Measurements from ENCODE around the gene MAML2.

The MAML2 gene

DNA sequence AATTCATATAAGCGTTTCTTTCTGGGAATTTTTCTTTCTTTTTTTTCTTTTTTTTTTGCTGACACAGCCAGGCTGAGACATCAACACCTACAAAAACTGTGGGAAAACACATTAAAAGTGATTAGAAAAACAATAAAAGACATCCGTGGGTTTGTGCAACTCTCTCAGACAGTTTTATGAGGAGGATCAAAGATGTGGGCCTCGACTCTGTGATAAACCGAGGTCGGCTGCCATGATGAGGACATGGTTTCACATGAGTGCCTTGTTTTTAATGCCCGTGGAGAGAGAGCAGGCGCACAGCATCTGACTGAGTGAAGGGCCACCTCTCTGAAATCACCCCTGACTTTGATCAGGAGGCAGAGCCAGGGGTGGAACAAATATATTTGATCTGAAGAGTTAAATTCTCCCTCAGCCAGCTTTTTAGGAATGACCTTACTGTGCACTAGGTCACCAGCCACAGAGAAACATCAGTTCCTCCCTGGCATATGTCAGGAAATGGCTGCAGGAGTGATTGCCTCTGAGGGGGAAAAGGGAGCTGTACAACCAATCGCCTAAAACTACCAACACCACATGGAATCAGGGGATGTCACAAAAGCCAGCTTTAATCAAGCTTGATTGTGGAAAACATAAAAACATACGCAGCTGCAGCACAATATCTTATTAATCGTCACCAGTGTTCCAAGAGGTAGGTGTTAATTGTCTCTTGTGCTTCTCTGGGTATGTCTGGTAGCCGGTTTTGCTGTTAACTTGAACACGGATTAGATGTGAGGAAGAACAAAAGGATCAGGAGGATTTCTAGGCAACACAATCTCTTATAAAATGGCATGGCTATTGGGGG is 164.7 kb downstream of the MAML2 start:
- DNase-seq, result no peak

DNA sequence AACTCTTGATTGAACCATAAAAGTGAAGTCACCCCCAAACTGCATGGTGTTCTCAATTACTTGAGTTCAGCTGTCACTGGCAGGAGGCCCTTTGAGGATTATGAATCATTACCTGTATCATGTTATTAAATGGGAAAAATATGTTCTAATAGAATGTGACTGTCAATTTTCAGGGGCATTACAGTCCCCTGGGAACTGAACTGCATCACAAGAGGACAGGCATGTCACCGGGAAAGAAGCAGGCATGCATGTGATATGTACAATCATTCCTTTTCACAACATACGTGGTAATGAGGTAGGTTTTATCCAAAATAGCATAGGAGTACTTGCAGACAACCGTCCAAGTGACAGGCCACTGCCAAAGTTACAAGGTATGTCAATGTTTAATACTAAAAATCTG is 165.8 kb downstream of the MAML2 start:
- no peak for DNase-seq

DNA sequence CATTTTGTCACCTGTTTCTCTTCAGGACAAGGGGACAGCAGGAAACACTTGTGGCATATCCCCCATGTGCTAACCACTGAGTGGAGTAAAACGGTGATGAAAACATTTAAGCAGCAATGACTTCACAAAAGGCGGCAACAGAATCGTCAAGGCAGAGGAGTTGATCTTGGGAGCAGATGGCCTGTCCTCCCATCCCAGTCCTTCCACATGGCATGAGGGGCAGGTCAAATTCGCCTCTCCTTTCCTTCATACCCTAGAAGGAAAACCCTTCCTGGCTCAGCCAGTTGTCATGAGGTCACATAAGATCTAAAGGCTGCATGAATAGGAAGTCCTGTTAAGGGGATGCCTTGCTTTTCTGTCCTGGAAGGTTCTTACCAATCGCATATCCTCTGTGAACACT is 169.1 kb downstream of the MAML2 start:
- DNase-seq, result no peak

DNA sequence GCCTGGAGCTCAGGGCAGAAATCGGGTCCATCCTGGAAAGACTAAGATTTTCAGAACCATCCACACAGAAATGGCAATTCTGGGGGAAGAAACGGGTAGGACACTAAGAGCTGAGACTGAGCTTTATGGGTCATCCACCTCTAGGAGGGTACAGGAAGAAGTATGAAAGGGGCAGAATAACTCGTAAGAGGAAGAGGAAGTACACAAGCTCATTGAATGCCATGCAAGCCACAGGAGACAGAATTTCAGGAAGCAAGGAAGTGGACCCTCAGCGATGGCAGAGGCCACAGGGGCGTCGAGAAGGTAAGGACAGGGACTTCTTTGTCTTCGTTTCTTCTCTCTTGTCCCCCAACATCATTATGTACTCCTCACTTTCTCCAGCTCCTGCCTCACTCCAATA is 169.6 kb downstream of the MAML2 start:
- DNase-seq, result no peak

DNA sequence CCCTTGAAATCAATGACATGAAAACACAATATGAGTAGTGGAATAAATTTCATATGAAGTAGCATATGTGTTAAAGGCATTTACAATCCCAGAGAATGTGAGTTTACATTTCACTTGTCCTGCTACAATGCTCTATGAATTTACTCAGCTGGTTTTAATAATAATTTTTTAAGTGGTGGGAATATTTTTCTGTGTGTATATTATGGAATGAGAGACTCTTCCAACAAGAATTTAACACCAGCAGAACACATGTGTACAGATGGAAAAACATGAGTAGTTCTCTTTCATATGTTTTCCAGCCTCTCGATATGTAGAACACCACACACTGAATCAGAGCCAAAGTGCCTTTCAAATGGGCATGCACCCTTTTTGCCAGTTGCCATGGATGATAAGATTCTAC is 170.4 kb downstream of the MAML2 start:
- no peak for DNase-seq

DNA sequence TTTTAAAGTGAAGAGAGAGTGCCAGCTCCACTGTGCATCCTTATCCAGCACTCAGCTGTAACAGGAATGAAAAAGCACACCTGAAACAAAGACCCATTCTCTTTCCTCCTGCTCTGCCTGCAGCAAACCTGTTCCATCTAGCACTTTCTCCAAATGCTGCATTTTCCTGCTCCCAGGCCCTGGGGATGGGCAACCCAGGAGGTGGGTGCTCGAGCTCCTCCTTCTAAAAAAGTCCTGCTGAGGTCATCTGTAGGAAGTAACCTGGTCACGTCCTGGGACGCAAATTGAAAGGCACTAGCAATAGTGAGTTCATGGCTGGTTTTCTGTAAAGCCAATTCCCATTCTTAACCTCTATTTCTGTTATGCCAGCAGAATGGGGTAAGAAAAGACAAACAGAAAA is 173.7 kb downstream of the MAML2 start:
- DNase-seq, result no peak

DNA sequence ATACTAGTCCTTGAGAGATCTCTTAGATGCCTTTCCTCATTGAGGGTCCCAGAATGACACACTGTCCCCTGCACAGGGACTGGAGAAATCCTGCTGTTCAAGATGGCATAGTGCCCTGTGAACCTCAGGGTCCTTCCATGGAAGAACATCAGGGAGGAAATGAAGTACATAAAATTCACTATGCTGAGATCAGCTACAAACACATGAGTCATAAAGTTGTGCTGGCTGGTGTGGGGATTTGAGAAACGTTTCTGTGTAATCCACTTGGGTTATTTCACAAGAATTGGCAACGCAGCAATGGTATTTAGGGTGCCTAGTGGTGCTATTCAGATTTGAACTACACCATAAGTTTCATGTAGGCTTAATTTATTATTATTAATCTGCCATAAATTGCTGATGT is 174.4 kb downstream of the MAML2 start:
- no peak for DNase-seq

DNA sequence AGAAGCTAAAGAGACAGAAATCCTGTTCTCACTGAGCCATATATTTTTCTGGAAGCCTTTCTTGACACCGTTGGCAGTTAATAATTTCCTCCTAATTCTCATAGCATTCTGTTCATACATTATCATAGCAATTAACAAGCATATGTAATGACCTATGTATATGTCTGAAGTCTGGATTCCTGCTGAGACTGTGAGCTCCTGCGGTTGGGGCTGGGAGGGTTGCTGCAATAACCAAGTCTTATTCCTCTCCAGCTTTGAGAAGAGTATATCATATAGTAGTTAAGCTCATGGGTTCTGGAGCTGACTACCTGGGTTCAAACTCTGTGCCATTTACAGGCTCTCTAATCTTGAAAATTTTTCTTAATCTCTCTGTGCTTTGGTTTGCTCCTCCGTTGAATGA is 175.2 kb downstream of the MAML2 start:
- DNase-seq, result no peak

DNA sequence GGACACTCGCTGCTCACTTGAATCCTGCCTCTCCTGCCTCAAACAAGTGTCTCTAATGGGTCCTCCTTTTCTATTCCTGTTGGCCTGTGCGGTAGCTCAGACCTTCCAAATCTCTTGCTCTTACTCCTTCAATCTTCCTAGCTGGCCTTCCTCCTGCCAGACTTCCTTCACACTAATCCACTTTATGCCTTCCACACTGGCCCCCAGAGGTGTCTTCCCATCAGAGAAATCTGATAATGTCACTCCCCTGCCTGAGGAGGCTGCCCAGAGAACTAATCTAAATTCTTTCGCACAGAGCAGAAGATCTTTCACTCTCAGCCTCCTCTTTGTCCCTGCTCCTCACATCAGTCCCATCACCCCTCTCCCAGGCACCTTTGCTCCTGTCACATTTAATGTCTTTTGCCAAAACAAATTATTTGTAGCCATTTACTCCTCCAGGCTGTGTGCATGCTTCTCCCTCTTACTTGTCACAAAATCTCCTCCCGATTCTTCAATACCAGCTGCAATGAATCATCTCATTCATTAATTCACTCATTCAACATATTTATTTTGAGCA is 175.7 kb downstream of the MAML2 start:
- DNase-seq, result no peak

DNA sequence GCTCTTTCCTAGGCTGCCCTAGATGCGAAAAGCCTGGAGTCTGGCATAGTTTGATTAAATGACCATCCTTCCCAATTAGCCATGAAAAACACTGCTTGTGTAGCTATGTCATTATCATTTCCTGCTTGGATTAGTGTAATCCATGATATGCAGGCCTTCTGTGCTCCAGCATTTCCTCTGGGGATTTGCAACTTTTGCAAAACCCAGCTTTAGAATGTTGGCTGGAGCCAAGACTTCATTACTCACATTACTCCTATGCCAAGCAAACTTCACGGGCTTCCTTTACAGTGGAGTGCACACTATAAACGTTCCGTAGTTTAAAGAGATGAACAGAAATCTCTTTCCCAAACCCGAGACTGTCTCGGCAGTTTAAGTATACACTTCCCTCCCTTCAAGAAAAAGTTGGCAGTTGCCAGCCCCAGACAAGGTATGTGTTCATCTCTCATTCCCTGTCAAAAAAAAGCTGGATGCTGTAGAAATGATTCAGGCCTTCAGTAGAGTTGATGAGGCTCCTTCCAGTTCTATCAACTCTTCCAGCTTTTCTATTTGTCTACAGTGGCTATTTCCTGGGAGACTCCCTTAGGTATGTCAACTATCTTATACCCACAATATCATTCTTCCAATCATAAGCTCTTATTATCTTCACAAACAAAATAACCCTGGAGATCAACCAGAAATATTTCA is 180.0 kb downstream of the MAML2 start:
- no peak for DNase-seq

DNA sequence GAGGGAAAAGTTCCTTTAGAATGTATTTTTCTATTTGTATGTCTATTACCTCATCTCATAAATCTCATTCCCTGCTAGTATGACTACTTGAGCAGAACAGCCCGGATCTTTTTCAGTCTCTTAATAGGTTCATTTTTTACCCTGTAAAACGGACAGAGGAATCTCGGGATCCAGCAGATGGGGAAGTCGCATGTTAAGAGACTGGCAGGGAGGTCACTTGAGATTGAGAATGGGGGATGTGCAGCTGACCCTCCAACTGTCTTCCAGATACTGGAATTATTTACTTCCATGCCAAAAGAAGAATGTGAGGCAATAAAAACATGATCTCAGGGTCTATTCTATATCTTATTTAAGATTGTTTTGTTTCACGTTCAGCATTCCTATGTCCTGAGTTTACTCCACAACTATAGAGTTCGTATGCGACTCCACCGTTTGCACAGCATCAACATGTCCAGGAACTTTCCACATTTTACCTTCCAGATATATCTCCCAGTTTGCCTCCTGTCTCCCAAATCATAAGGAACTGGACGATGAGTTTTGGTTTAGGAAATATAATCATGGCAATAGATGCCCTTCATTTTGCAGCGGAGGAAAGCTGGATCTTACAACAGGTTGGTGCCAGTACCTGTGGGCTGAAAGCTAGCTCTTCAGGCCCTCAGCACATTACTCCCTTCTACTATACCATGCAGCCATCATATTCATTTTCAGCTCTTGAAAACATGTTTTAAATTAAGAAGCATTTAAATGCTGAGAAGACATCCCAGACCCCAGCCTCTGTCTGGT is 181.5 kb downstream of the MAML2 start:
- no peak for DNase-seq

DNA sequence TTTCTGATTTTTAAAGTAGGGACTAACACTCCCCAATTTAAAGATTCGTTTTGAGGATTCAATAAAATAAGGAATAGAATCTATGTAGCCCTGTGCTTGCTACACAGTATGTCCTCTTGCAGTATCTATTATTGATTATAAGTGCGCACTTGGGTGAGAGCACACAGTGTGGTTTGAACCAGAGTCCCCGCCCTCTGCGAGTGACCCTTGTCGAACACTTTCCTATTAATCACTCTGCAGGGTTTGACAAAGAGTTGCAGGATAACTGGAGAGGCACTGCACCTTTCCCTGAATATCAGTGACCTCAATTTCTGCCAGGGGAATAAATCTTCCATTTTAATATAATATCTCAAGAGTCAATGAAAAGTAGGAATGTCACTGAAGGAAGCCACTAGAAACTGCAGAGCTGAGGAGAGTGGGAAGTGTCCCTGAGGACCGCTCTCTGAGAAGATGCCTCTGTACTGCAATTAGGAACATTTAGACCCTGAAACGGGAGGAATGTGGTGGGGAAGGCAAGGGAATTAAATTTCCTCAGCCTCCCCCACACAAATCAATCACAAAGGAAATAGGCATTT is 182.2 kb downstream of the MAML2 start:
- DNase-seq, result no peak

DNA sequence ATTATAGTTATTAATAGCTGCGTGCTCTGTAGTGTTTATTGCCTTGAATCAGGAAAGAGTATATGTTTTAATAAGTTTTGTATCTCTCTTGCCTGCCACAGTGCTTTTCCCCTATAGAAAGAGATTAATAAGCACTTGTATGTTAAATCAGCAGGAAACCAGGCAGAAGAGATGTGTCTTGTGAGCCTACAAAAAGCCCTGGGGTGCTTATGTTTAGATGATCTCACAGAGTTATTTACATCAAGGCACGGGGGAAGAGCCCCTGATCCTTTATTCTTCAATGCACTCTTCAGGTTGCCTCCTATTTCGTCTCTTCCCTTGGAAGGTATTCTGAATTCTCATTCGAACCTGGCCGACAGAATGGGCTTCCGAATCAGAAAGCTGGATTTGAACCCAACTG is 183.0 kb downstream of the MAML2 start:
- DNase-seq, result no peak

DNA sequence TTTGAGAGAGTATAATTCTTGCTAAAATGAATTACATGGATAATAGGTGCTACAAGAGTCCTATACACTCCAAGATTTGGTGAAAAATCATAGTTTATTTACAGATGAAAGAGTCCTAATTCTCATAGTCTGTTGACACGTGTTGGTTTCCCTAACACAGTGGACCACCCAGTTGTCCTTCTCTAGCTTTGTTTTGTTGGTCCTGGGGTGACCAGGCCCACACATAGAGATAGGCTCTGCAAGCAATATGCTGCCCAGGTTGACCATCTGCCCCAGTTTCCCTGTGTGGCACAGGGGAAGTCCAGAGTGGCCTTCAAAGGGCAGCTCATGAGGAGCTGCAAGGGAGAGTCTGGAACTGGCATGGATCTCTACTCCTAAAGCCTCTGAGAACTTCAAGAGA is 184.9 kb downstream of the MAML2 start:
- no peak for DNase-seq

DNA sequence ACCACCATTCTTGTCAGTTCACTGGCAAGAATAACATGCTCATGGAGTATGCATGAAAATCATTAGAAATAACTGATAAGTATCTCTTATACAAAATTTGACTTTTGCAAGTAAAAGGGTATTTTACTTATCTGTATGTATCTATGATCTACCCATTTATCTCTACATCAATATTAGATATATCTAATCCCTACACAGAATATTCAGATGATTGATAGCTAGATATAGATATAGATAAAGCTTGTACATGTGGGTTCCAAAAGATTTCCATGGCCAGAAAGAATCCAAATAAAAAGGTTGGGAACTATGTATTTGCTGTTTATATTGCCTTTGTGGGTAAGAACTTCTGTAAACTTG is 185.5 kb downstream of the MAML2 start:
- DNase-seq, result no peak

DNA sequence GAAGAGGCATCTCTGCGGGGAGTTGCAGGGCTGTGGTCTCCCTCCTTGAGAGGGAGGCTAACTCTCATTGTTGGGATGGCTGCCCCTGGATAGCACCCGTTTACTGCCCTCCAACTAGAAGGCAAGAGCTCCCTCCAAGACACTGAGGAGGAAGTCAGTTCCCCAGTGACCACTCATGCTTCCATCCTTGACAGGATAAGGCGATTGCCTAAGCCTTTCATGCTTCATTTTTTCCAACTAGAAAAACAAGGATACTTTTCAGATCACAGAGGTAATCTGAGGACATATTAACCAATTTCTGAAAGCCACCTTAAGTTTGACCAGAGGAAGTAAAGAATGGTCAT is 186.6 kb downstream of the MAML2 start:
- DNase-seq, result no peak

DNA sequence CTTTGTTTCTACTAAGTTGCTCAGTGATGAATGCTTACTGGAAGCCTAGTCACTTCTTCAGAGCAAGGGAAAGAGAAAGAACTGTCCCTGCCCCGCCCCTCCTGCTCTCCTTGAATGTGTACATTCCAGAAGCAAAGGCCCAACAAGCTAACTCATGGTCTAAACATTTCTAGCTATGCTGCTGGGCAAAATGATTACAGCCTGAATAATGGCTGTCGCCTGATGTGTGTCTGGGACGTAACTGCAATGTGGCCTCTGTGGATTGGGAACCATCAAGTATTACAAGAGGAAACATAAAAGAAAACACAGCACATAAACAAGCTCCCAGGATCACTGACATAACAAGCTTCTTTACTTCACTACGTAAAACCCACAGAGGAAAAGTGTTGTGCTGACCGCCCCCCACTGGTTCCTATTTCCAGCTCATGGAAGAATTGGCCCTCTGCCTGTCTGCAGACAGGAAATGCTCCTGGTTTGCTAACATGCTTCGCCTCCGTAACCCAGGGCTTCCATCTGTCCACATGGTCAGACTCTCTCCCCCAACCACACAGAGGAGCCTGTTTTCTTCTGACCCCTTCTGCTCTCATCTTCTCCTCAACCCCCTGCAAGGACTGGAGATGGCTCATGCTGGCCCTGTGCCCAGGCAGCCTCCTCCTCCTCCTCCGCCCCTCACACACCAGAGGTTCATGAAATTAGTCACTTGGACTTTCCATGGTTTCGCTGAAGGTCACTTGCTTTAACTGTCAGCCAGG is 187.2 kb downstream of the MAML2 start:
- no peak for DNase-seq

DNA sequence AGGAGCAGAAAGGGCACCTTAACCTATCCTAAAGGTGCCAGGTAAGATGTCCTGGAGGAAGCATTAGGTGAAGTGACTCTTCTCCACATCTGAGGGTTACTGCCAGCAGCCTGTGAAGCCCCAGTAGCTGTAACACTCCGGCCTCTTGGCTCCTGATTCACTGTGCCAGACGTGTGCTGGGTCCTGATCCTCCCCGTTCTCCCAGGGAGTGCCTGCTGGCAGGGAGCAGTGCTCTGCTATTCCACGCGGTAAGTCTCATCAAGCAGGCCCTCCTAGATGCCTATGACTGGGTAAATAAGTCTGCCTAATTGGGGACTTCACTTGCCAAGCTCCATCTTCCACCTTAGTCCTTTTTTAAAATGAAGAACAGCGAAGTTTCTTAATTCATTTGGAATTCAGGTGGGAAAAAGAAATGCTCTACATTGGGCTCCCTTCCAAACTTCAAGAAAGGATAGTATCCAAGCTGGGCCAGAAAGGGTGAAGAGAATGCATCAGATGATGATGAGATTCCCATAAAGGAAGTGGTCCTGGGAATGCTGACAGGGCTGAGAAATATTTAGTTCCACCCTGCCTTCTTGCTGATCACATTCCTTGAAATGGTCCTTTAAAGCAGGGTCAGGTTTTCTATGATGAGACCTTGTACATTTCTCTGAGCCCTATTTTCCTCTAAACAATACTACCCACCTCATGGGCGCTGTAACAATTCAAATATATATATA is 188.0 kb downstream of the MAML2 start:
- DNase-seq, result no peak

DNA sequence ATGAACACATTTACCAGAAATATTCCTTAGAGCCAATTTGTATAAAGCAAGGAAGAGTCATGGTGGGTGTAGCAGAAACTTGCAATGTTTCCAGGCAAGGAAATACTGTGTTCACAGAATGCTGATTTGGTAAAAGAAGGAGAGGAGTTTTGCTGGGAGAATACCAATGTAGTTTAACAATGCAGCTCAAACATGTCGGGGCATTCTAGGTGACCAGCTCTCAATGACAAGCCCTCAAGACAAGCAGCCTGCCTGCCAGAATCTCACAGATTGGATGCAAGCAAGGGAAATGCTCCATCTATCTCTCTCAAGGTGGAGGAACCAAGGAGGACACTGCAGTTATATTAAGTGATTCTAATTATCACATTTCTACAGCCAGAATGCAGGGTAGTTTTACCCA is 190.4 kb downstream of the MAML2 start:
- no peak for DNase-seq

DNA sequence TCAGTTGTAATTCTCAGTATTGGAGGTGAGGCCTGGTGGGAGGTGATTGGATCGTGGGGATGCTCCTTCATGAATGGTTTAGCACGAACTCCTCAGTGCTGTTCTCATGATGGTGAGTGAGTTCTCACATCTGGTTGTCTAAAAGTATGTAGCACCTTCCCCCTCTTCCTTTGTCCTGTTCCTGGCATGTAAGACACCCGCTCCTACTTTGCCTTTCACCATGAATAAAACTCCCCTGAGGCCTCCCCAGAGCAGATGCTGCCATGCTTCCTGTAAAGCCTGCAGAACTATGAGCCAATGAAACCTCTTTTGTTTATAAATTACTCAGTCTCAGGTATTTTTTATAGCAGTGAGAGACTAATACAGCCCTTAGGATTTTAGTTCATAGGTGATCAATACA is 191.5 kb downstream of the MAML2 start:
- no peak for DNase-seq

DNA sequence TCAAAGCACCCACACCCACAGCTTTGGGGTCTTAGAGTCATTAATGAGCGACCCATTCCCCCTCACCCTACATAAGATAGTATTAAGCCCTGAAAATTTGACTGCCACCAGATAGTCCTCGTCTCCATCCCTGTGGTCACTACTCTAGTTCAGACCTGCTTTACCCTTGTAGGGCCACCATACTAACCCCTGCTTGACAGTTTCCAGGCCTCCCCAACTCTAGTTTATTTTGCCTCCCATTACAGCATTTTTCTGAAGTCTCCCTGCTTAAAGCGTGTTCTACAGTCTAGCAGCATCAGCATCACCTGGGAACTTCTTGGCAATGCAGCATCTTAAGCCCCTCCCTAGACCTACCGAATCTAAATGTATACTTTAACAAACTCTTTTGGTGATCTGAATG is 192.4 kb downstream of the MAML2 start:
- DNase-seq, result no peak

Measured in NCI-H2081 treated with DMSO at 0.1 percent for 48 hours (cell line).